Loucy (cell line): Measurements from ENCODE around the gene BGN.

Experiments used
- H2AFZ ChIP-seq: fragments of 200-600 bp; sonication (generic); 2 replicates; pipeline ENCODE4 v1.6.0; 2016; ENCODE audit warnings: antibody characterized with exemption, mild to moderate bottlenecking, low read length, moderate library complexity
- H3F3A ChIP-seq: fragments of 200-600 bp; 2 replicates; pipeline ENCODE4 v1.6.0; 2016; ENCODE audit warnings: antibody characterized with exemption, low read depth, mild to moderate bottlenecking
- H3K27me3 ChIP-seq: fragments of 200-600 bp; sonication (generic); 2 replicates; pipeline ENCODE4 v1.6.1; 2014; ENCODE audit warnings: low read length, mild to moderate bottlenecking; ENCODE audit not compliant: insufficient read depth, poor library complexity, severe bottlenecking
- H3K36me3 ChIP-seq: fragments of 200-600 bp; sonication (generic); 2 replicates; pipeline ENCODE4 v1.6.1; 2016; ENCODE audit warnings: low read length; ENCODE audit not compliant: insufficient read depth
- H3K4me1 ChIP-seq: fragments of 200-600 bp; sonication (generic); 2 replicates; pipeline ENCODE4 v1.5.1; 2014; ENCODE audit warnings: low read length, mild to moderate bottlenecking; ENCODE audit not compliant: insufficient read depth, poor library complexity, severe bottlenecking
- H3K4me2 ChIP-seq: fragments of 200-600 bp; sonication (generic); 2 replicates; pipeline ENCODE4 v1.6.0; 2014; ENCODE audit warnings: antibody characterized with exemption, low read length, low read depth, mild to moderate bottlenecking; ENCODE audit not compliant: poor library complexity, severe bottlenecking
- H3K4me3 ChIP-seq: fragments of 200-600 bp; sonication (generic); 2 replicates; pipeline ENCODE4 v1.5.1; 2014; ENCODE audit warnings: low read length, mild to moderate bottlenecking, mixed read lengths; ENCODE audit not compliant: poor library complexity, severe bottlenecking
- H3K79me2 ChIP-seq: fragments of 200-600 bp; sonication (generic); 2 replicates; pipeline ENCODE4 v1.6.1; 2014; ENCODE audit warnings: low read length; ENCODE audit not compliant: insufficient read depth
- H3K9ac ChIP-seq: fragments of 200-600 bp; sonication (generic); 2 replicates; pipeline ENCODE4 v1.6.0; 2014; ENCODE audit warnings: mild to moderate bottlenecking, low read depth, low read length, moderate library complexity; ENCODE audit not compliant: poor library complexity, severe bottlenecking
- H3K9me2 ChIP-seq: fragments of 200-600 bp; sonication (generic); replicated peaks from 2 replicates; pipeline ENCODE4 v1.6.1; 2016; ENCODE audit warnings: low read depth, low read length, mixed read lengths
- H3K9me3 ChIP-seq: fragments of 200-600 bp; sonication (generic); 2 replicates; pipeline ENCODE4 v1.6.1; 2014; ENCODE audit warnings: mild to moderate bottlenecking, antibody characterized with exemption, low read length, low read depth; ENCODE audit not compliant: insufficient read depth
- H4K20me1 ChIP-seq: fragments of 200-600 bp; sonication (generic); 2 replicates; pipeline ENCODE4 v1.6.0; 2014; ENCODE audit warnings: antibody characterized with exemption, low read length, mild to moderate bottlenecking; ENCODE audit not compliant: insufficient read depth, poor library complexity, severe bottlenecking
- CTCF ChIP-seq: fragments of 200-600 bp; sonication (generic); conservative IDR thresholded peaks from 2 replicates; pipeline ENCODE4 v1.5.1; 2014; ENCODE audit warnings: mild to moderate bottlenecking, antibody characterized with exemption, low read length
- EZH2phosphoT487 ChIP-seq: fragments of 200-600 bp; IDR thresholded peaks from 2 replicates; pipeline ENCODE4 v1.6.1; 2018; ENCODE audit warnings: antibody characterized with exemption, mild to moderate bottlenecking, moderate library complexity, borderline replicate concordance

BGN gene

GRCh38 chrX:153507484-153508178 lies 12.9 kb downstream of the BGN start:
- H3K36me3 ChIP-seq, result no peaks in the 10 kb centered on the region
- H2AFZ ChIP-seq, result peak overlapping the region; percentile 60
- H3K9me3 ChIP-seq, result no peaks in the 10 kb centered on the region
- H3K4me2 ChIP-seq, result no peak overlapping the region
- no peaks in the 10 kb centered on the region for H3K79me2 ChIP-seq
- H3K4me3 ChIP-seq, result no peak overlapping the region
- H4K20me1 ChIP-seq, result no peaks in the 10 kb centered on the region
- no peaks in the 10 kb centered on the region for H3F3A ChIP-seq
- H3K4me1 ChIP-seq, result no peaks in the 10 kb centered on the region
- no peaks in the 10 kb centered on the region for H3K27me3 ChIP-seq
- no peaks in the 10 kb centered on the region for H3K9me2 ChIP-seq
- TF ChIP-seq EZH2phosphoT487 (no peak), CTCF (peak; percentile 60)
- H3K9ac ChIP-seq, result no peak overlapping the region

GRCh38 chrX:153509592-153509991 lies 14.8 kb downstream of the BGN start:
- H2AFZ ChIP-seq, result no peak overlapping the region
- H3K36me3 ChIP-seq, result no peaks in the 10 kb centered on the region
- no peaks in the 10 kb centered on the region for H3K9me3 ChIP-seq
- H3K27me3 ChIP-seq, result no peaks in the 10 kb centered on the region
- no peaks in the 10 kb centered on the region for H3K4me1 ChIP-seq
- H4K20me1 ChIP-seq, result no peaks in the 10 kb centered on the region
- TF ChIP-seq EZH2phosphoT487 (no peak), CTCF (no peak)
- H3K4me2 ChIP-seq, result no peak overlapping the region
- no peaks in the 10 kb centered on the region for H3F3A ChIP-seq
- H3K79me2 ChIP-seq, result no peaks in the 10 kb centered on the region
- no peak overlapping the region for H3K9ac ChIP-seq
- H3K4me3 ChIP-seq, result no peak overlapping the region
- no peaks in the 10 kb centered on the region for H3K9me2 ChIP-seq

- Histone ChIP-seq H3K36me3 (no peaks in the 10 kb centered on the region), H3F3A (no peaks in the 10 kb centered on the region), H2AFZ (no peak overlapping the region), H3K27me3 (no peaks in the 10 kb centered on the region), H3K4me3 (no peak overlapping the region), H3K79me2 (no peaks in the 10 kb centered on the region), H3K4me2 (no peak overlapping the region), H3K9ac (no peak overlapping the region), H4K20me1 (no peaks in the 10 kb centered on the region), H3K4me1 (no peaks in the 10 kb centered on the region), H3K9me2 (no peaks in the 10 kb centered on the region), H3K9me3 (no peaks in the 10 kb centered on the region)
- TF ChIP-seq CTCF (no peak), EZH2phosphoT487 (no peak)
These were observed 15.6 kb downstream of the BGN start for GRCh38 chrX:153510383-153510782.
